SK-N-SH (cell line): ENCODE data around the gene DENND2A.

Experiments
- CTCF ChIP-seq: fragments of 200-600 bp; sonication (generic); IDR thresholded peaks from 2 replicates; pipeline ENCODE4 v1.6.1; 2017; ENCODE audit warnings: antibody characterized with exemption, mild to moderate bottlenecking, moderate library complexity
- EP300 ChIP-seq, 2 experiments: IDR thresholded peaks; 2 replicates each; pipeline versions ENCODE4 v1.4.0 to v1.6.1; 2012; ENCODE audit warnings: borderline replicate concordance in 1 of 2, low read depth in 1 of 2, low read length in 1 of 2
- FOXM1 ChIP-seq: IDR thresholded peaks from 2 replicates; pipeline ENCODE4 v1.4.0; 2012; ENCODE audit warnings: low read depth, mild to moderate bottlenecking
- GABPA ChIP-seq: IDR thresholded peaks from 2 replicates; pipeline ENCODE4 v1.4.0; 2012; ENCODE audit warnings: low read depth, mild to moderate bottlenecking
- GATA2 ChIP-seq: sonication (generic); formaldehyde crosslinking; IDR thresholded peaks from 2 replicates; pipeline ENCODE4 v1.5.0; 2020; ENCODE audit warnings: mild to moderate bottlenecking, missing genetic modification reagents
- MAX ChIP-seq: IDR thresholded peaks from 2 replicates; pipeline ENCODE4 v1.4.0; 2012; ENCODE audit warnings: low read depth
- PBX3 ChIP-seq: IDR thresholded peaks from 2 replicates; pipeline ENCODE4; 2012
- POLR2AphosphoS5 ChIP-seq: IDR thresholded peaks from 2 replicates; pipeline ENCODE4 v1.6.1; 2012; ENCODE audit warnings: low read depth, low read length
- RAD21 ChIP-seq: IDR thresholded peaks from 2 replicates; pipeline ENCODE4 v1.6.1; 2012; ENCODE audit warnings: mild to moderate bottlenecking, low read length
- RFX5 ChIP-seq: IDR thresholded peaks from 2 replicates; pipeline ENCODE4 v1.6.1; 2012; ENCODE audit warnings: mild to moderate bottlenecking, improper control_type of control experiment, low read length
- TCF12 ChIP-seq: IDR thresholded peaks from 2 replicates; pipeline ENCODE4 v1.4.0; 2012
- USF2 ChIP-seq: fragments of 150-350 bp; IDR thresholded peaks from 2 replicates; pipeline ENCODE4 v1.6.1; 2017; ENCODE audit warnings: antibody characterized with exemption, low read length, low read depth, borderline replicate concordance
- ZBTB33 ChIP-seq: IDR thresholded peaks from 2 replicates; pipeline ENCODE4 v1.4.0; 2012; ENCODE audit warnings: low read depth, borderline replicate concordance

GRCh38 chr7:140667476-140667875 lies 26.9 kb upstream of the DENND2A start:
- TF ChIP-seq CTCF (no peak), PBX3 (no peak), GABPA (no peak), TCF12 (no peak), FOXM1 (no peak), ZBTB33 (no peak), POLR2AphosphoS5 (no peak), MAX (no peak), EP300 (IDR thresholded peaks at IDR 0.05; ENCODE audit: borderline replicate concordance in 1 of 2, low read depth in 1 of 2, low read length in 1 of 2) (no peak), RFX5 (no peak), RAD21 (no peak), GATA2 (CRISPR knock-in tag) (no peak), USF2 (no peak)
